Cortex of kidney (tissue), 1 donor: ENCODE results near the gene ADORA3.

Experiments
- DNase-seq: peaks from one replicate; lab custom pipeline; 2025; lab: John Stamatoyannopoulos, UW

ADORA3 gene

GRCh38 chr1:111474521-111474920 is 28.9 kb downstream of the ADORA3 start:
- DNase-seq: no peak

- DNase-seq: no peak
These were observed 29.3 kb downstream of the ADORA3 start for GRCh38 chr1:111474106-111474505.

- DNase-seq: no peak
These were observed 31.9 kb downstream of the ADORA3 start for GRCh38 chr1:111471538-111471937.

DNA sequence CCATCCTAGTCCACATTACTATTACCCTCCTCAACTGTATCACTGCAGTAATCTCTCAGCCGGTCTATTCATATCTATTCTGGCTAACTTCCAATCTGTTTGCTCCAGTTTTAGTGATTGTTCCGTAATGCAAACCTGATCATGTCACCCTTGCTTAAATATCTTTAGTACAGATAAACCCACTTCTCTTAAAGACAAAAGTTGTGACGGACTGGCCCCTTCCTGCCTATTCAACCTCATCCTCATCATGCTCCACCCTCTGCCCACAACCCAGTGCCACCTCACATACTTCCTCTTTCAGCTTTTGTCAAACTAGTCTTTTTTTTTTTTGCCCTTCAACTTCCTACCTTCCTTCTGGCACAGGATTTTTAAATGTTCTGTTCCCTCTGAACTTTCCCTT is 32.4 kb downstream of the ADORA3 start:
- no peak for DNase-seq

GRCh38 chr1:111470596-111470995 is 32.8 kb downstream of the ADORA3 start:
- no peak for DNase-seq

DNA sequence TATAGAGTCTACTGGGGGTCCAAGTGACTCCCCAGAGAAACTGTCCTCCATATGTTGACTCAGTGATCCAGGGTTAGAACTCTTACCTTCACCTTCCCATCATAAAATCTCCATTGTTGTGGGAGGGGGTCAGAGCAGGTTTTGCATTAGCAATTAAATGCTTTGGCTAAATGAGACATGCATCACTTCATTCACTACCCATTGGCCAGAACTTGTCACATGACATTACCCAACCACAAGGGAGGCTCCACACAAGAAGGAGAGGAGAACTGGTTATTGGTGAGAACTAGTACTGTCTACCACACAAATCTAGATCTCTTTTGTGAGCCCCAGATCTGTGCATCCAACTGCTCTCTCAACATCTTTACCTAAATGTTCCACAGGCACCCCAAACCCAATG is 33.9 kb downstream of the ADORA3 start:
- no peak for DNase-seq

DNA sequence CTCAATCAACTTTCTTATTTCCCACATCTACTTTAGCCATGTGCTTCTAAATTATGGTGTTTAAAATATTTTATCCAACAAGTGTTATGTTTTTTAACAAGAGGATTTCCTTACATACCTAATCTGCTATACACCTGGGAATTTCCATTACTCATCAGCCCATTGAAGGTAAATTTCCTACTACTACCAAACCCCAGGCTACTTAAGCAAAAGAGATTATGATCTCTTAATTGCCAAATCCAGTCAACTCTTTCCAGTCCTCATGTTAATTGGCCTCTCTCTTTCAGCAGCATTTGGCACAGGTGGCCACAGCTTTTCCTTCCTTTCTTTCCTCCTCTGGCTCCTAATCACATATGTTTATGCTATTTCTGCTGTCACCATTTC is 34.7 kb downstream of the ADORA3 start:
- no peak for DNase-seq

GRCh38 chr1:111467865-111468716 is 35.3 kb downstream of the ADORA3 start:
- no peak for DNase-seq

GRCh38 chr1:111466480-111466879 is 37.0 kb downstream of the ADORA3 start:
- no peak for DNase-seq

DNA sequence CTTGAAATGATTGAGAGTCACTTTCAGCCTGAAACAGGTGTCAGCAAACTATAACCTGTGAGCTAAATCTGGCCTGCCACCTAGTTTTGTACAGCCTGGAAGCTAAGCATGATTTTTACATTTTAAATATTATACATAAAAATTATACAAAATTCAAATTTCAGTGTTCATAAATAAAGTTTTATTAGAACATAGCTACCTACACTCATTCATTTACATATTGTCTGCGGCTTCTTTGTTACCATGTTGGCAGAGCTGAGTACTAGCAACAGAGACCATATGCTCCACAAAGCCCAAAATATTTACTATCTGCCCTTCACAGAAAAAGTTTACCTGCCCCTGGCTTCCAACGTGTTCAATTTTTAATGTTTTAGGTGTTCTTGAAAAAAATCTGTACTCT is 37.7 kb downstream of the ADORA3 start:
- DNase-seq: no peak

DNA sequence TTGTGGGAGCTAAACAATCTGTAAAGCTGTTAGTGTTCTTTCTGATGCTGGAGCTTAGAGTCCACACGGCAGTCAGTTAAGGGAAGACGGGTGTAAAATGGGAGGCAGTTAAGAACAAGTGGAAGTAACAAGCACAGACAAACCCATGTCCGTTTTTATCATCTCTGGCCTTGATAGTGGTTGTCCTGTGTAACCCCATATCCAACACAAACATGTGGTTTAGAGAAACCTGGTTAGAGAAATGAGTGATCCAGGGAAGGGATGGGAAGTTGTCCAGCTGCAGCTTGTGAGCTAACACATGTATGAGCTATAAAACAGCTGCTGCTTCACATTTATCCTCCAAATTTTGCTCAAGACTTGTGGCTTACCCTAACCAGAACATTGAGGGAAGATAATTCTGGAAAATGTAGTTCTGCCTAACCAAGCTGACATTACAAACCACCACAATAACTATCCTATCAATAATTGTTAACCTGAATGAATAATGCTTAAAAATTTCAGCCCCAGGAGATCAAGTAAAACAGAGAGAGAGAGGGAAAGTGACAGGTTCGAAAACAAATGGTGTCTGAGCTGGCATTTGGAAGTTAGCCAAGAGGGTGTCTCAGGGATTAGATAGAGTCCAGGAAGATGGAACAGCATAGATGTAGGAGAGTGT is 40.3 kb downstream of the ADORA3 start:
- DNase-seq: no peak

DNA sequence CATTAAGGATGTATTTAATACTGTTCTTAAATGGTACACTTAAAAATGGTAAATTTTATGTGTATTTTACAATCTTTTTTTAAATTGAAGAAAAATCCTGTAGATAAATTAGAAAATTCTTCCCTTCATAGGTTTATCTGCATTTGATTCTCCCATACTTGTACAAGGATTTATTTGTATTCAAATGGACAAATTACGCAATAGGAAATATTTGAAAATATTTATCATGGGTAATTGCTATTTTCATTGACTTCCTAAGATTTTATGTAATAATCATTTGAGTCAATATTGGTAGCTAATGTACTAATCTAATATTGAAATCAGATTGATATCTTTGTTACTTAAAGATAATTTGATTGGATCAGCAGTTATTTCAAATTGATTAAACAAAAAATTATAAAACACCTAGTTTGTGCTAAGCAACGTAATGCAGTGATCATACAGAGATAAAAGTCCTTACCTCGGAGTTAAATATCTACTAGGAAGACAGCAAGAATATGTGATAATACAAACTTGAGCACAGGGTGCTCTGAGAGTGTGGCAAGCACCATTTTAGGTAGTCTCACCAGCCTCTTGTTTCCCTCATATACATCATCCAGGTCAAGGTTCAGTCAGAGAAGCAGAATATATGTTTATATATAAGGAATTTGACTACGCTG is 40.9 kb downstream of the ADORA3 start:
- no peak for DNase-seq

DNA sequence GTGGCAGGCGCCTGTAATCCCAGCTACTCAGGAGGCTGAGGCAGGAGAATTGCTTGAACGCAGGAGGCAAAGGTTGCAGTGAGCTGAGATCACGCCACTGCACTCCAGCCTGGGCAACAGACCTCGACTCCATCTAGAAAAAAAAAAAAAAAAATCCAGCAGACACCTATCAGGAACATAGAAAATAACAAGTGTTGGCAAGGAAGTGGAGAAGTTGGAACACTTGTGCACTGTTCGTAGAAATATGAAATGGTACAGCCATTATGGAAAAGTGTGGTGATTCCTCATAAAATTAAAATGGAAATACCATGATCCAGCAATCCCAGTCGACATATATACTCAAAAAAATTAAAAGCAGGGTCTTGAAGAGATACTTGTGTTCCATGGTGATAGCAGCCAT is 41.7 kb downstream of the ADORA3 start:
- no peak for DNase-seq

GRCh38 chr1:111455642-111456031 is 47.8 kb downstream of the ADORA3 start:
- no peak for DNase-seq

- no peak for DNase-seq
These were observed 48.4 kb downstream of the ADORA3 start for GRCh38 chr1:111454859-111455641.

DNA sequence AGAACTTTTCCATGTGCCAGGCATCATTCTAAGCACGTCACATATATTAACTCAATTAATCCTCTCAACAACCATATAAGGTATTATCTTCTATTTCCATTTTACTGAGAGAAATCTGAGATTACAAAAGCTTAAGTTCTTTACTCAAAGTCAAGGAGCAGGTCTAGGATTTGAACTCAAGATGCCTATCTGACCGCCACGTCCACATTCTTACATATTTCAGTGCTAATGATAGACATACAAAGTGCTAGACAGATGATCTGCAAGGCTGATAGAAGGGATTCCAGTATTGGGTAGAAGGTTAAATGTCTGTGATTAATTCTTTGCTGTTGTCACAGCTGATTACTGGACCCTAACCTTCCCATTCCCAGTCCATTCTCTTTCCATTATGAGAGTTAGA is 49.7 kb downstream of the ADORA3 start:
- no peak for DNase-seq

- DNase-seq: no peak
These were observed 50.9 kb downstream of the ADORA3 start for GRCh38 chr1:111452581-111452980.

DNA sequence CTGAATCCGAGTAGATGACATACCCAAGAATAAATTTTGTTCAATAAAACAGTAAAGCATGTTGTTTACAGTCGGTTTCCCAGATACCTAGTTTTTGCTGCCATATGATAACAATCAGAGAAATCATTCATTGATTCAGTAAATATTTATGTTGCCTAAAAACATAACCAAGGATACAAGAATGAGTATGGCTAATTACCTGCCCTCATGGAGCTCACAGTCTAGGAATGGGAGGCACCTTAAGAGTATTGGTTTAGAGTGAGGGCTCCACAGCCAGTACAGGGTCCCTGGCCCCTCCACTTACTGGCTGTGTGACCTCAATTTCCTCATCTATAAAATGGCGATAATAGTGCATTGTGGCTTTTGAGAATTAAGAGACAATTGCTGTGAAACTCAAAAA is 53.2 kb downstream of the ADORA3 start:
- DNase-seq: no peak

GRCh38 chr1:111449703-111450017 is 53.8 kb downstream of the ADORA3 start:
- no peak for DNase-seq
